Ishikawa (cell line): ENCODE measurements around the gene SPHK2.

Experiments used
- CEBPB ChIP-seq: IDR thresholded peaks from 2 replicates; pipeline ENCODE4 v1.6.1; 2012
- TAF1 ChIP-seq: IDR thresholded peaks from 2 replicates; pipeline ENCODE4 v1.6.1; 2012; ENCODE audit warnings: low read depth, mild to moderate bottlenecking
- TEAD4 ChIP-seq: IDR thresholded peaks from 2 replicates; pipeline ENCODE4 v1.6.1; 2012
- TF ChIP-seq, protein P1 (sequence below): IDR thresholded peaks from 2 replicates; pipeline ENCODE4 v1.6.1; 2012; ENCODE audit warnings: low read depth, mild to moderate bottlenecking
- TF ChIP-seq, protein P2 (sequence below): IDR thresholded peaks from 2 replicates; pipeline ENCODE4 v1.6.1; 2012

DNA sequence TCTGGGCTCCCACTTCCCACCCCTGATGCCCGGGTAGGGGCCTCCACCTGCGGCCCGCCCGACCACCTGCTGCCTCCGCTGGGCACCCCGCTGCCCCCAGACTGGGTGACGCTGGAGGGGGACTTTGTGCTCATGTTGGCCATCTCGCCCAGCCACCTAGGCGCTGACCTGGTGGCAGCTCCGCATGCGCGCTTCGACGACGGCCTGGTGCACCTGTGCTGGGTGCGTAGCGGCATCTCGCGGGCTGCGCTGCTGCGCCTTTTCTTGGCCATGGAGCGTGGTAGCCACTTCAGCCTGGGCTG lies 9.9 kb downstream of the SPHK2 start:
- TF ChIP-seq, protein P1, sequence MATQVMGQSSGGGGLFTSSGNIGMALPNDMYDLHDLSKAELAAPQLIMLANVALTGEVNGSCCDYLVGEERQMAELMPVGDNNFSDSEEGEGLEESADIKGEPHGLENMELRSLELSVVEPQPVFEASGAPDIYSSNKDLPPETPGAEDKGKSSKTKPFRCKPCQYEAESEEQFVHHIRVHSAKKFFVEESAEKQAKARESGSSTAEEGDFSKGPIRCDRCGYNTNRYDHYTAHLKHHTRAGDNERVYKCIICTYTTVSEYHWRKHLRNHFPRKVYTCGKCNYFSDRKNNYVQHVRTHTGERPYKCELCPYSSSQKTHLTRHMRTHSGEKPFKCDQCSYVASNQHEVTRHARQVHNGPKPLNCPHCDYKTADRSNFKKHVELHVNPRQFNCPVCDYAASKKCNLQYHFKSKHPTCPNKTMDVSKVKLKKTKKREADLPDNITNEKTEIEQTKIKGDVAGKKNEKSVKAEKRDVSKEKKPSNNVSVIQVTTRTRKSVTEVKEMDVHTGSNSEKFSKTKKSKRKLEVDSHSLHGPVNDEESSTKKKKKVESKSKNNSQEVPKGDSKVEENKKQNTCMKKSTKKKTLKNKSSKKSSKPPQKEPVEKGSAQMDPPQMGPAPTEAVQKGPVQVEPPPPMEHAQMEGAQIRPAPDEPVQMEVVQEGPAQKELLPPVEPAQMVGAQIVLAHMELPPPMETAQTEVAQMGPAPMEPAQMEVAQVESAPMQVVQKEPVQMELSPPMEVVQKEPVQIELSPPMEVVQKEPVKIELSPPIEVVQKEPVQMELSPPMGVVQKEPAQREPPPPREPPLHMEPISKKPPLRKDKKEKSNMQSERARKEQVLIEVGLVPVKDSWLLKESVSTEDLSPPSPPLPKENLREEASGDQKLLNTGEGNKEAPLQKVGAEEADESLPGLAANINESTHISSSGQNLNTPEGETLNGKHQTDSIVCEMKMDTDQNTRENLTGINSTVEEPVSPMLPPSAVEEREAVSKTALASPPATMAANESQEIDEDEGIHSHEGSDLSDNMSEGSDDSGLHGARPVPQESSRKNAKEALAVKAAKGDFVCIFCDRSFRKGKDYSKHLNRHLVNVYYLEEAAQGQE = no peak
- TF ChIP-seq TAF1 (no peak), CEBPB (no peak), TEAD4 (no peak)
- TF ChIP-seq, protein P2, sequence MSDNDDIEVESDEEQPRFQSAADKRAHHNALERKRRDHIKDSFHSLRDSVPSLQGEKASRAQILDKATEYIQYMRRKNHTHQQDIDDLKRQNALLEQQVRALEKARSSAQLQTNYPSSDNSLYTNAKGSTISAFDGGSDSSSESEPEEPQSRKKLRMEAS = no peak
